ENCODE results near the gene KRT1.

DNA sequence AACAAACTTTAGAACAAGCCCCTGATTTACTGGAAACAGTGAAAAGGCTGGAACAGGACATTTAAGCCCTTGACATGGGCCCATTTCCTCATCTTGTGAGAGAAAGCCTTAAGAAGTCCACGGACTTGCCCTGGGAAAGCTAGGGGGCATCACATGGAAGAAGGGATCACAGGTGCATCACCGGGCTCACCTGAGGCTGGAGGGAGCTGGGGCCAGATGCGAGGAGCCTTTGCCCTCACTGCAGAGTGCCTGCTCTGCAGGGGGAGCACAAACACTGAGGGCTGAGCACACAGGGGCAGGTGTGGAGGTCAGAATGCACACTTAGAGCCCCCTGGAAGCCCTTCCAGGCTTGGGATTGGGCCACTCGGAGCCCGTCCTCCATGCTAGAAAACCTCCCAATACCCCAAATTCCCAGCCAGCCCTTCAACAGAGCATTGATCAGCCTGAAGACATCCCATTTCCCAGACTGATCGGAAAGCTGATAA, 5.2 kb upstream of the KRT1 start:
- TF ChIP-seq, protein P1, sequence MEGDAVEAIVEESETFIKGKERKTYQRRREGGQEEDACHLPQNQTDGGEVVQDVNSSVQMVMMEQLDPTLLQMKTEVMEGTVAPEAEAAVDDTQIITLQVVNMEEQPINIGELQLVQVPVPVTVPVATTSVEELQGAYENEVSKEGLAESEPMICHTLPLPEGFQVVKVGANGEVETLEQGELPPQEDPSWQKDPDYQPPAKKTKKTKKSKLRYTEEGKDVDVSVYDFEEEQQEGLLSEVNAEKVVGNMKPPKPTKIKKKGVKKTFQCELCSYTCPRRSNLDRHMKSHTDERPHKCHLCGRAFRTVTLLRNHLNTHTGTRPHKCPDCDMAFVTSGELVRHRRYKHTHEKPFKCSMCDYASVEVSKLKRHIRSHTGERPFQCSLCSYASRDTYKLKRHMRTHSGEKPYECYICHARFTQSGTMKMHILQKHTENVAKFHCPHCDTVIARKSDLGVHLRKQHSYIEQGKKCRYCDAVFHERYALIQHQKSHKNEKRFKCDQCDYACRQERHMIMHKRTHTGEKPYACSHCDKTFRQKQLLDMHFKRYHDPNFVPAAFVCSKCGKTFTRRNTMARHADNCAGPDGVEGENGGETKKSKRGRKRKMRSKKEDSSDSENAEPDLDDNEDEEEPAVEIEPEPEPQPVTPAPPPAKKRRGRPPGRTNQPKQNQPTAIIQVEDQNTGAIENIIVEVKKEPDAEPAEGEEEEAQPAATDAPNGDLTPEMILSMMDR (IDR thresholded peaks at IDR 0.05; ENCODE audit: insufficient read depth, low read length, poor library complexity, severe bottlenecking) = no peak
- no peak for TF ChIP-seq EZH2phosphoT487 (conservative IDR thresholded peaks at IDR 0.05; ENCODE audit: low read length)

Data from SU-DHL-6 (cell line).